Activated T-helper 9 cell treated with anti-CD3 and anti-CD28 coated beads, Interleukin-2, amount 50 U/mL, for 16 hours (primary cell): ENCODE measurements around the gene MN1.

Source experiments
- DNase-seq: peaks from one replicate; pipeline ENCODE4 v3.0.0-alpha.2; 2020; ENCODE audit warnings: low read depth

MN1 gene

GRCh38 chr22:27799015-27799826, 2.3 kb downstream of the MN1 start:
- no peak for DNase-seq

DNA sequence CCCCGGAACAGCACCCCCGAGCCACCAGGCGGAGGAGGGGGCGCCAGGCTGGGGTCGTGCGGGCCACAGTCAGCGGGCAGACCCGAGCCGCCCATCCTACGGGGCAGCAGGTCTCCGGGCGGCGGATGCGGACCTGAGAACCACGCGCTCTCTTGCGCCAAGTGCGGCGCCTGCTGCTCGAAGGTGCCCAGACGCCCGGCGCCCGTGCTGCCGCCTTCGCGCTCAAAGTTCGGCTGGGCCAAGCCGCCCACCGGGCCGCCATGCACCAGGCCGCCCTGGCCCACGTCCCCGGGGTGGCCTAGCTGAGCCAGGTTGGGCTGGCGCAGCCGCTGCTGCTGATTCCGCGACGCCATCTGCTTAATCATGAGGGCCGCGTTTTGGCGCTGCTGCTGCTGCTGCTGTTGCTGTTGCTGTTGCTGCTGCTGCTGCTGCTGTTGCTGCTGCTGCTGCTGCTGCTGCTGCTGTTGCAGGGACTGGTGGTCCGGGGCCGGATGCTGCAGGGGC, 3.0 kb downstream of the MN1 start:
- no peak for DNase-seq

DNA sequence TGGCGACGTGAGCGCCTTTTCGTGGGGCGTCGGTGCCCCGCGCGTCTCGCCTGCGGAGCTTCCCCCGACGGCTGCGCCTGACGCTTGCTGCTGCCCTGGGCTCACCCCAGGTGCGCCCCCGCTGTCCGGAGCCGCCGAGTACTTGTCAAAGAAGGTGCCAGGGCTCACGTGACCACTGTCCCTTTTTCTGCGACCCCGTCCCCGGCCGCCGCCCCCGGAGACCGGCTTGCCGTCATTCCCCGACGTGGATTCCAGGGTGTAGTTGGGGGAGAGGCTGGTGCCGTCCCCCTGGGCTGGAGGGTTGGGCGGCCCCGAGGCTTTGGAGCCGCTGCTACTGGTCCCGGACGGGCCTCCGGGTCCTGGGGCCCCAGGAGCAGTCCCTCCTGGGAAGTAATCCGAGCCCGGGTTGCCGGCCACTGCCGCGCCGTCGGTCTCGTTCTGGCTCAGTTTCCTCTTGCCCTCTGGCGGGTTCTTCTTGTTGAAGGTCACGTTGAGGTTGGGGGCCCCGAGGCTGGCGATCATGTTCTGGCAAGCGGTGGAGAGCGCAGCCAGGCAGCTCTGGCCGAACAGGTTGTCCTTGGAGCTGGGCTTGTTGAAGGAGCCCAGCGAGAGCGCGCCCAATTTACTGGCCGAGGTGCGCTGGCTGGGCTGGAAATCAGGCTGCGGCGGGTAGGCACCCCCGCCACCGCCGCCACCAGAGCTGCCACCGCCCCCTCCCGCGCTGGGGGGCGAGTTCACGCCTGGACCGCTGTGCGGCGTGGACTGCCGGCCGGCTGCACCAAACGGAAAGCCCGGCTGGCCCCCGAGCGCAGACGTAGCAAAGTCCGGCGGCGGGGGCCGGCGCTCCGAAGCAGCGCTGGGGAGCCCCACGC, 3.8 kb downstream of the MN1 start:
- no peak for DNase-seq

- DNase-seq = no peak
Observed at GRCh38 chr22:27796829-27797519, 4.6 kb downstream of the MN1 start.

DNA sequence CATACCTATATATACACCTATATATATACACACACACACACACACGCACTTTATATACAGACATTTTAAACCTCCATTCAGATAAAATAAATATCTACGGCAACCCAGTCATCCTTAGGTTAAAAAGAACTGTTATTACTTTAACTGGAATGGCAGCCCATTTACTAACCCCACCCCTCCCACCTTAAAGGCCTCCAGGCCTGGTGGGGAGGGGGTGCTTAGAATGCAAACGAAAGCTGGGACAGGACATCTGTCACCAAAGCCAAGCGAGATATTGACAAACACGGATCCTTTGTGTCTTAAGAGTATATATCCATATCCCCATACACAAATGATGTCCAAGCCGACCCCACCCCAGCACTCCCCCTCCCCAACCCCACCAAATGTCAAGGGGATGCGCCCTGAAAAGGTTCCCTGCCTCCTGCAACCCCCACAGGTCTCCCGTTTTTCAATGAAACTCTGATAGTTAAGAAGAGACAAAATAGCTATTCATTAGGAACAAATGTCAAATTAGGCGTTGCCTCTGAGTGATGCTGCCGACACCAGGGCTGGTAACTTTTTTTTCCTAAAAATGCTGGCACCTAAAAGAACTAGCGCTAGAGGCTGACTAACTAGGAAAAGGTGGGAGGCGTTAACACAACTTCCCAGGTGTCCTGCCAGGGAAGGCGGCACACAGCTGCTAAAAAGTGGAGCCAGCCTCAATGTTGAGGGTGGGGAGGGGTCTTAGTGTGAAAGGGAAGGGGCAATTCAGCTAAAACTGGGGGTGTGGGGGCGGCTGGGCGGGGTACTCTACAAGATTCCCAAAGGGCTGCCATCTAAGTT, 5.6 kb downstream of the MN1 start:
- DNase-seq = no peak

GRCh38 chr22:27795053-27795452, 6.5 kb downstream of the MN1 start:
- DNase-seq = no peak

GRCh38 chr22:27794226-27794625, 7.3 kb downstream of the MN1 start:
- DNase-seq = no peak

DNA sequence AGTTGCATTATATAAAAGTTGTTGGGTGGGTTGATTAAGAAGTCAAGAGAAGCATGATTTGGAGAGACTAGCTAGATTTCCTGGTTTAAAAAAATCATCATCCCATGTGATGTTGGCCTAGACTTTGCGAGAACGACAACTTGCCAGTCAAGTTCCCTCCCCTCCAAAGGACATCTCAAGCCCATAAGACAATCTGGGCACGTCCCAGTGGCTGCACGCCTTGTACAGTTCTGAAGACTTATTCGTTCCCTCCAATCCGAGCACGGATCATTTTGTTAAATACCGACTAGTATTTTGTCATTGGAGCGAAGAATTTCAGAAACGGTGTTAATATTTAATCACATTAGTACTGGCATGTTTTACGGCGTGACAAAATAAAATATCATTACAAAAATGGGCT, 8.0 kb downstream of the MN1 start:
- DNase-seq = no peak

- DNase-seq = no peak
Observed at GRCh38 chr22:27792452-27793161, 8.9 kb downstream of the MN1 start.

GRCh38 chr22:27791859-27792241, 9.7 kb downstream of the MN1 start:
- DNase-seq = no peak

DNA sequence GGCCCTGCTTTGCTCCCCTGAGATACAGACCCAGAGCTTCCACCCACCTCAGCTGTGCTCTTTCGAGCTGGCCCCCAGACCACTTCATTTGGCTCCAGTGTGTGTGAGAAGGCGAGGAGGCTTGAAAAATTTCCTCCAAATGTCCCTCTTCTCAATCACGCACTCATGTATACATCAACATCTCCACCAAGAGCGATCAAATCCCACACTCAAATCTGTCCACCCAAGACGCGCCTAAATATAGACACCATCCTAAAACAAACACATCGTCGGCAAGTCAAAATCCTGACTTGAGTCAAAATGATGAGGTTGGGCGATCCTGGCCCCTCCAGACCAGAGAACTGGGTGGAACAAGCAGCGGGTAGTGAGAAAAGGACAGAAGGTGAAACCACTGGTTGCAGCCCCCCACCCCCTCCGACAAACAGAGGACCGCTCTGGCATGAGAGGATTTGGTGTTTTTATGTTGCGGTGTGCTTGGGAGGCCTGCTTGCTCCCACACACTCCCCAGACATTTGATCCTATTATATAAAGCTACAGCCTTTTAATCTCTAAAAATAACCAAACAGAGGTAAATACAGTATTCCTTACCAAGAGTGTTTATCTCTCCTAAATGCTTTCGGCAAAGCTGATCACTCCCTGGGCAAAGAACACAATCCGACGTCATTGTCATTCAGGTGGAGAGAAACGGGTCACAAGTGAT, 10.2 kb downstream of the MN1 start:
- no peak for DNase-seq

- no peak for DNase-seq
Observed at GRCh38 chr22:27790376-27791158, 11.0 kb downstream of the MN1 start.

- no peak for DNase-seq
Observed at GRCh38 chr22:27788500-27789288, 12.9 kb downstream of the MN1 start.

DNA sequence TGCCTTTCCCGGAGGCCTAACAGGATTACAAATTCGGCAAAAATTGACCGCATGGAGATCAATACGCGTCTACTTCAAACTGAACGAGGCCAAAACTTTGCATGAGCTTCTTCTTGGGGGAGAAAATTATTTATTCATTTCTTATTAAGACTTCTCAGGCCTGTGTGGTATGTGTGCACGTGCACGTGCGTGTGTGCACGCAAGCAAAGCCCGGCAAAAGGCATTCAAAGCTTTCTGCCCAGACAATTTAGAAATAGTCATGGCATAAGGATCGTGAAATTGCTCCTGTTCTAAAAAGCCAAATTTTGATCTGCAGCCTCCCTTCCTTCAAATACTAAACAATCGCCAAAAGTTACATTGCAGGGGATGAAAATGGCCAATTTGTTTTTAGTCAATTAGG, 14.6 kb downstream of the MN1 start:
- DNase-seq = no peak

DNA sequence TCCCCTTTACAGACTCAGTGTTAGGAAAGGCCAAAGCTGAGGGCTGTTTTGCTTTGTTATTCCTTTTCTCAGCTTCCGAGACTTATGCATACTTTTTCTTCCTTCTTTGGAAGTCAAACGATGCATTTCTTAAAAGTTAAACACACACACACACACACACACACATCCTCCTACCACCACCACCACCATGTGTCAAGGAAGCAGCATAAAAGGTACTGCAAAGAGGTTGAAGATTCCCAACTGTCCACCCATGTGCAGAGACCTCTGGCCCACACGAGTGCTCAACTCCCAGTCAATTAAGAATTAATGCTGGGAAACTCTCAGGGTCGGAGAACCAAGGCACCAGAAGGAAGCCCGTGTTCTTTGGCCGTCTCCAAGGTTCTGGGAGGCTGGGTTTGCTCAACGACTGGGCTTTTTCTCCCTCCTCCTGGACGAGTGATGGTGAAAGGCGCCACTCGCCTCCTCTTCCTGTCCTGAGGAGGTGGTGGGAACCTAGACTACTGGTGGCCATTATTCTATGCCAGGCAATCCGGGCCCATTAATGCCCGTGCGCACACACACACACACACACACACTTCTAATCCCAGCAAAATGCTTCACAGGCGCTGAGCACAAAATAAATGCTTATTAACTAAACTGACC, 15.1 kb downstream of the MN1 start:
- DNase-seq = no peak

DNA sequence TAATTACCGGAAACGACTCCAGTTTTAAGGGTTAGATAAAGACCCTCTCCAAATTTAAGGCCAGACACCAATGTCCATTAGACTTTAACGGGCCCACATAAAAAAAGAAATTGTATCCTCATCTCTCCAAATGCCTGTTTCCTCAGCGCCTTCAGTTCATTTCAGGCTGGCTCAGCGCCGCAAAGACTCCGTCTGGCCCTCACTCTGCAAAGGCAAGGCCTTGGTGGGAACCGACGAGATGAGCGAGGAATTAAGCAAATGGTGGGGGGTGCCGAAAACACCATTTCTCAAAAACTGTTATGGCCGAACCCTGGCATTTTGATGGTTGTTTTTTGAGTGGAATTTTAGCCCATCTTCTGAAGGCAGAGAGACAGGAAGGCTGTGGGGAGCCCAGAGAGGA, 15.7 kb downstream of the MN1 start:
- no peak for DNase-seq

- no peak for DNase-seq
Observed at GRCh38 chr22:27784120-27784475, 17.5 kb downstream of the MN1 start.

DNA sequence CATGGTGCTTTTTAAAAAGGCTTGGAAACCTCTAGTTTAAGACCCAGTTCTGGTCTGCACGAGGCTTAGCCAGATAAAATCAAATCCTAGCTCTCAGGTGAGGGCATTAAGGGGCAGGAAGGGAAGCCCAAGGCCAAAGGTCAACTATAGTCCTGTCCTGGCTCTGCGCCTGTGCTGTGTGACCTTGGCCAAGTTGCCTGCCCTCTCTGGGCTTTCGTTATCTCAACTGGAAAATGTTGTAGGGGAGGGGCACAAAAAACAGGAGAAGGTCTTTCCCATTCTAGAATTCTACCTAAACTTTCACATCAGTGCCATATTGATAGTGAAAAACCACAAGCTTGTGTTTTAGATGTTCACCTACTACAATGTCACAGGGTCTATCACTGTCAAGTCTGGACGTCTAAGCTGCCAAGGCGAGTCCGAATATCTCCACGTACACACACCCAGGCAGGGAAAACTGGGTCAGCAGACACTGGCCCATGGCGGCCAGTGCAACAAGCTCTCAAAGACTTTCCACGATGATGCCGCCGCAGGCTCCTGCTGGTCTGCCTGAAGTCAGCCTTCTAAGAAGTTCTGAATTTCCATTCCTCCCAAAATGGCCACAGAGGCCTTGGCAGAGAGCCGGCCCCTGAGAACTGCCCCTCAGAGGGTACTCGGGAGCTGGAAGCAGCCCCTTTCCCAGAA, 18.0 kb downstream of the MN1 start:
- no peak for DNase-seq
